GM23338 (cell line): ENCODE measurements around the gene GCNT2. TPM values are rescaled to one million over a fixed set of nuclear protein-coding genes. Genes with fewer than 3 reads are reported as not detected.

Experiments
- ATAC-seq: fragments of 200-7000 bp; cut with Tn5 transposase; 3 replicates; pipeline ENCODE4 v1.9.1; 2020
- DNase-seq: peaks from one replicate; pipeline ENCODE4 v3.0.0-alpha.2; 2015; ENCODE audit warnings: low spot score
- H2AFZ ChIP-seq: fragments of 200-600 bp; sonication (generic); 2 replicates; pipeline ENCODE4 v1.8.0; 2016; ENCODE audit warnings: antibody characterized with exemption, mild to moderate bottlenecking, moderate library complexity
- H3F3A ChIP-seq: fragments of 200-600 bp; sonication (generic); replicated peaks from 2 replicates; pipeline ENCODE4 v1.8.0; 2017; ENCODE audit warnings: antibody characterized with exemption, mixed run types, low read depth
- H3K27ac ChIP-seq: fragments of 200-600 bp; sonication (generic); 2 replicates; pipeline ENCODE4 v1.6.1; 2016; ENCODE audit warnings: low read depth
- H3K27me3 ChIP-seq: fragments of 200-600 bp; sonication (generic); 2 replicates; pipeline ENCODE4 v1.8.0; 2016; ENCODE audit warnings: mild to moderate bottlenecking, mixed run types, moderate library complexity; ENCODE audit not compliant: insufficient read depth
- H3K36me3 ChIP-seq: fragments of 200-600 bp; sonication (generic); 2 replicates; pipeline ENCODE4 v1.8.0; 2016; ENCODE audit warnings: mild to moderate bottlenecking; ENCODE audit not compliant: insufficient read depth
- H3K4me1 ChIP-seq: fragments of 200-600 bp; sonication (generic); 2 replicates; pipeline ENCODE4 v1.8.0; 2016; ENCODE audit warnings: mild to moderate bottlenecking, moderate library complexity; ENCODE audit not compliant: insufficient read depth
- H3K4me2 ChIP-seq: fragments of 200-600 bp; sonication (generic); 2 replicates; pipeline ENCODE4 v1.7.1; 2017; ENCODE audit warnings: mixed run types
- H3K4me3 ChIP-seq: fragments of 200-600 bp; sonication (generic); 2 replicates; pipeline ENCODE4 v1.6.1; 2016; ENCODE audit warnings: mixed run types
- H3K79me2 ChIP-seq: fragments of 200-600 bp; sonication (generic); replicated peaks from 2 replicates; pipeline ENCODE4 v1.8.0; 2017; ENCODE audit warnings: mild to moderate bottlenecking; ENCODE audit not compliant: insufficient read depth
- H3K9me2 ChIP-seq: fragments of 200-600 bp; sonication (generic); 2 replicates; pipeline ENCODE4 v1.8.0; 2017; ENCODE audit not compliant: insufficient read depth
- H4K20me1 ChIP-seq: fragments of 200-600 bp; sonication (generic); replicated peaks from 2 replicates; pipeline ENCODE4 v1.8.0; 2017; ENCODE audit warnings: mild to moderate bottlenecking; ENCODE audit not compliant: insufficient read depth
- H3K27ac Mint-ChIP-seq: 2 replicates; pipeline ENCODE4 v1.8.0; 2020; ENCODE audit warnings: inconsistent platforms, mild to moderate bottlenecking, moderate library complexity, mixed read lengths
- H3K27me3 Mint-ChIP-seq: 3 replicates; pipeline ENCODE4 v1.8.0; 2022; ENCODE audit warnings: low read depth, mild to moderate bottlenecking, moderate library complexity, mixed read lengths, inconsistent platforms; ENCODE audit not compliant: insufficient read depth, poor library complexity
- H3K36me3 Mint-ChIP-seq: 3 replicates; pipeline ENCODE4 v1.8.0; 2021; ENCODE audit warnings: low read depth, mild to moderate bottlenecking, inconsistent platforms, moderate library complexity, mixed read lengths
- H3K4me1 Mint-ChIP-seq: 3 replicates; pipeline ENCODE4 v1.8.0; 2020; ENCODE audit warnings: mild to moderate bottlenecking, inconsistent platforms, mixed read lengths
- H3K4me3 Mint-ChIP-seq: 3 replicates; pipeline ENCODE4 v1.8.0; 2021; ENCODE audit warnings: moderate library complexity, mild to moderate bottlenecking, inconsistent platforms, mixed read lengths
- H3K9me3 Mint-ChIP-seq: 3 replicates; pipeline ENCODE4 v1.8.0; 2020; ENCODE audit warnings: moderate library complexity, mild to moderate bottlenecking, inconsistent platforms, mixed read lengths
- CREB1 ChIP-seq: fragments of 250-450 bp; sonication (Bioruptor Pico); IDR thresholded peaks from 2 replicates; pipeline ENCODE4 v1.5.0; 2020; ENCODE audit warnings: low read depth, mild to moderate bottlenecking, moderate library complexity
- ETS1 ChIP-seq: IDR thresholded peaks from 2 replicates; pipeline ENCODE4 v1.6.1; 2016; ENCODE audit warnings: antibody characterized with exemption
- EZH2 ChIP-seq: fragments of 200-600 bp; sonication (generic); IDR thresholded peaks from one replicate; pipeline ENCODE4 v1.8.0; 2017; ENCODE audit warnings: antibody characterized with exemption, mild to moderate bottlenecking, low read depth; ENCODE audit not compliant: unreplicated experiment
- JUNB ChIP-seq: IDR thresholded peaks from one replicate; pipeline ENCODE4 v1.6.1; 2016; ENCODE audit warnings: antibody characterized with exemption; ENCODE audit not compliant: unreplicated experiment
- NANOG ChIP-seq: IDR thresholded peaks from 2 replicates; pipeline ENCODE4 v1.6.1; 2016; ENCODE audit warnings: antibody characterized with exemption, borderline replicate concordance
- REST ChIP-seq: IDR thresholded peaks from one replicate; pipeline ENCODE4 v1.6.1; 2018; ENCODE audit warnings: antibody characterized with exemption; ENCODE audit not compliant: unreplicated experiment
- ZNF331 ChIP-seq: fragments of 250-450 bp; sonication (Bioruptor Pico); IDR thresholded peaks from 2 replicates; pipeline ENCODE4 v1.5.0; 2020; ENCODE audit warnings: low read depth, mild to moderate bottlenecking, moderate library complexity
- polyA plus RNA-seq: library from polyadenylated mRNA; unstranded; fragments of >200 nt; fragmentation: Nextera tagmentation; extraction: Ambion mirVana; gene quantifications from 2 replicates; pipeline ENCODE4 v1.2.1, GENCODE V29; 2016
- total RNA-seq: library from RNA; depleted of rRNA; stranded (reverse); fragments of >200 nt; shearing (Covaris generic); gene quantifications from 2 replicates; pipeline ENCODE4 v1.2.3, GENCODE V29; 2014

Gene GCNT2
- total and polyA plus RNA-seq, 2 experiments from 2014 or later: 28.3 to 137 TPM

GRCh38 chr6:10514049-10514780, 6.9 kb upstream of the GCNT2 start:
- Histone ChIP-seq H3K4me2 (no peak overlapping the region), H3K36me3 (no peaks in the 10 kb centered on the region), H3K79me2 (no peaks in the 10 kb centered on the region), H3K9me2 (no peaks in the 10 kb centered on the region), H3K4me1 (peaks cover 15% of the 10 kb centered on the region), H2AFZ (no peak overlapping the region), H3F3A (no peaks in the 10 kb centered on the region), H3K27ac (no peak overlapping the region), H4K20me1 (no peaks in the 10 kb centered on the region), H3K27me3 (no peaks in the 10 kb centered on the region), H3K4me3 (no peak overlapping the region)
- Mint-ChIP-seq H3K36me3 (no peaks in the 10 kb centered on the region), H3K27ac (no peak overlapping the region), H3K27me3 (peaks cover 4% of the 10 kb centered on the region), H3K4me1 (peaks cover 21% of the 10 kb centered on the region), H3K9me3 (no peaks in the 10 kb centered on the region), H3K4me3 (no peak overlapping the region)
- ATAC-seq: no peak
- TF ChIP-seq REST: no peak
- no peak for TF ChIP-seq ETS1
- TF ChIP-seq ZNF331 (CRISPR knock-in tag): no peak
- DNase-seq: no peak

GRCh38 chr6:10516953-10517352, 4.2 kb upstream of the GCNT2 start:
- Histone ChIP-seq H3K27me3 (no peaks in the 10 kb centered on the region), H3K36me3 (no peaks in the 10 kb centered on the region), H4K20me1 (no peaks in the 10 kb centered on the region), H3K79me2 (no peaks in the 10 kb centered on the region; the same call in 1 of the 2 replicates), H3K9me2 (no peaks in the 10 kb centered on the region), H2AFZ (no peak overlapping the region), H3K4me1 (peaks cover 25% of the 10 kb centered on the region), H3K4me3 (no peak overlapping the region), H3K4me2 (no peak overlapping the region), H3F3A (peaks cover 7% of the 10 kb centered on the region; the same call in 1 of the 2 replicates), H3K27ac (no peak overlapping the region)
- H3K36me3 Mint-ChIP-seq: no peaks in the 10 kb centered on the region
- no peak for ATAC-seq
- H3K9me3 Mint-ChIP-seq: no peaks in the 10 kb centered on the region
- H3K4me3 Mint-ChIP-seq: no peak overlapping the region
- TF ChIP-seq JUNB (no peak), CREB1 (CRISPR knock-in tag) (no peak), EZH2 (no peak), NANOG (no peak)
- peaks cover 8% of the 10 kb centered on the region for H3K27me3 Mint-ChIP-seq
- peaks cover 28% of the 10 kb centered on the region for H3K4me1 Mint-ChIP-seq
- no peak for DNase-seq
- H3K27ac Mint-ChIP-seq: no peak overlapping the region
